ENCODE data around the gene SLC41A1.

The SLC41A1 gene

GRCh38 chr1:205840146-205840923 is 27.3 kb upstream of the SLC41A1 start:
- no peak overlapping the region for H3K4me2 ChIP-seq (ENCODE audit: low read depth, low read length)
- H3F3A ChIP-seq (ENCODE audit: insufficient read depth, low read length): no peaks in the 10 kb centered on the region
- no peaks in the 10 kb centered on the region for H3K79me2 ChIP-seq (ENCODE audit: low read length)
- H3K9me3 ChIP-seq (replicated peaks; ENCODE audit: insufficient read depth, low read length): no peaks in the 10 kb centered on the region
- H3K9ac ChIP-seq (ENCODE audit: low read length): no peak overlapping the region
- no peaks in the 10 kb centered on the region for H3K4me1 ChIP-seq (ENCODE audit: low read length)
- TF ChIP-seq EZH2phosphoT487 (IDR thresholded peaks at IDR 0.05; ENCODE audit: low read length) (no peak), CTCF (IDR thresholded peaks at IDR 0.05; ENCODE audit: low read length) (no peak), EZH2 (optimal IDR thresholded peaks at IDR 0.05; ENCODE audit: low read depth, low read length) (no peak)
- DNase-seq: no peak
- H3K27me3 ChIP-seq (replicated peaks; ENCODE audit: insufficient read depth, low read length): no peaks in the 10 kb centered on the region
- no peak overlapping the region for H3K4me3 ChIP-seq (ENCODE audit: low read length)
- H4K20me1 ChIP-seq (ENCODE audit: insufficient read depth, low read length): no peaks in the 10 kb centered on the region
- H3K9me2 ChIP-seq (replicated peaks; ENCODE audit: insufficient read depth, low read length): no peaks in the 10 kb centered on the region
- H3K27ac ChIP-seq (ENCODE audit: low read length): no peak overlapping the region
- no peaks in the 10 kb centered on the region for H3K36me3 ChIP-seq (replicated peaks; ENCODE audit: insufficient read depth, low read length)
- H2AFZ ChIP-seq (ENCODE audit: low read length): no peak overlapping the region

- Histone ChIP-seq H3K9me3 (replicated peaks; ENCODE audit: insufficient read depth, low read length) (no peaks in the 10 kb centered on the region), H3K27me3 (replicated peaks; ENCODE audit: insufficient read depth, low read length) (no peaks in the 10 kb centered on the region), H4K20me1 (ENCODE audit: insufficient read depth, low read length) (no peaks in the 10 kb centered on the region), H3K27ac (ENCODE audit: low read length) (no peak overlapping the region), H2AFZ (ENCODE audit: low read length) (no peak overlapping the region), H3K79me2 (ENCODE audit: low read length) (no peaks in the 10 kb centered on the region), H3K4me2 (ENCODE audit: low read depth, low read length) (no peak overlapping the region), H3K9me2 (replicated peaks; ENCODE audit: insufficient read depth, low read length) (no peaks in the 10 kb centered on the region), H3K9ac (ENCODE audit: low read length) (no peak overlapping the region), H3F3A (ENCODE audit: insufficient read depth, low read length) (no peaks in the 10 kb centered on the region), H3K36me3 (replicated peaks; ENCODE audit: insufficient read depth, low read length) (no peaks in the 10 kb centered on the region), H3K4me1 (ENCODE audit: low read length) (no peaks in the 10 kb centered on the region), H3K4me3 (ENCODE audit: low read length) (no peak overlapping the region)
- no peak for DNase-seq
- no peak for TF ChIP-seq EZH2phosphoT487 (IDR thresholded peaks at IDR 0.05; ENCODE audit: low read length)
- no peak for TF ChIP-seq EZH2 (optimal IDR thresholded peaks at IDR 0.05; ENCODE audit: low read depth, low read length)
- no peak for TF ChIP-seq CTCF (IDR thresholded peaks at IDR 0.05; ENCODE audit: low read length)
Observed at GRCh38 chr1:205837382-205837970, 24.5 kb upstream of the SLC41A1 start.

GRCh38 chr1:205834751-205835150 is 21.8 kb upstream of the SLC41A1 start:
- TF ChIP-seq EZH2 (optimal IDR thresholded peaks at IDR 0.05; ENCODE audit: low read depth, low read length) (no peak), EZH2phosphoT487 (IDR thresholded peaks at IDR 0.05; ENCODE audit: low read length) (no peak), CTCF (IDR thresholded peaks at IDR 0.05; ENCODE audit: low read length) (no peak)
- no peaks in the 10 kb centered on the region for H4K20me1 ChIP-seq (ENCODE audit: insufficient read depth, low read length)
- no peak overlapping the region for H3K9ac ChIP-seq (ENCODE audit: low read length)
- no peaks in the 10 kb centered on the region for H3K36me3 ChIP-seq (replicated peaks; ENCODE audit: insufficient read depth, low read length)
- no peaks in the 10 kb centered on the region for H3K9me2 ChIP-seq (replicated peaks; ENCODE audit: insufficient read depth, low read length)
- H3K79me2 ChIP-seq (ENCODE audit: low read length): no peaks in the 10 kb centered on the region
- H2AFZ ChIP-seq (ENCODE audit: low read length): no peak overlapping the region
- no peaks in the 10 kb centered on the region for H3K9me3 ChIP-seq (replicated peaks; ENCODE audit: insufficient read depth, low read length)
- H3K4me2 ChIP-seq (ENCODE audit: low read depth, low read length): no peak overlapping the region
- no peak for DNase-seq
- H3F3A ChIP-seq (ENCODE audit: insufficient read depth, low read length): no peaks in the 10 kb centered on the region
- no peak overlapping the region for H3K4me3 ChIP-seq (ENCODE audit: low read length)
- H3K27me3 ChIP-seq (replicated peaks; ENCODE audit: insufficient read depth, low read length): no peaks in the 10 kb centered on the region
- H3K27ac ChIP-seq (ENCODE audit: low read length): no peak overlapping the region
- H3K4me1 ChIP-seq (ENCODE audit: low read length): no peaks in the 10 kb centered on the region
